Hypothalamus (tissue), 51 donors: Measurements from ENCODE around the gene ROPN1L.

ENCODE experiments used
- DNase-seq, 51 donors: peaks; one replicate each; lab custom pipeline; 2025; lab: John Stamatoyannopoulos, UW

Gene ROPN1L

GRCh38 chr5:10427201-10427600, 14.5 kb upstream of the ROPN1L start:
- no peak for DNase-seq

DNA sequence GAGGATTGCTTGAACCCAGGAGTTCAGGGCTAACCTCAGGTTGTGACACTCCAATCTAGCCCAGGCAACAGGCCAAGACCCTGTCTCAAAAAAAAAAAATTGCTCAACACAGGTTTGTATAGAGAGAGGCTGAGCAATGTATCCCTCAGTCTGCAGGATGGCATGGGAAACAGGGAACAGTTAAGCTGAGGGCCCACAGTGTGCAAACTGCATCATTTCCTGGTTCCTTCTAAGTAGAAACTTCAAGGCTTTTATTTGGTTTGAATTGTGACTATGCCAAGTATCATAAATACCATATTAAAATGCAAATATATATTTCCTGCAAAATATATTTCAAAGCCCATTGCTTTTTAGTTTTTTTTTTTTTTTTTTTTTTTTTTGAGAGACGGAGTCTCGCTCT, 13.7 kb upstream of the ROPN1L start:
- no peak for DNase-seq

GRCh38 chr5:10431415-10431814, 10.3 kb upstream of the ROPN1L start:
- no peak for DNase-seq

GRCh38 chr5:10432059-10433008, 9.3 kb upstream of the ROPN1L start:
- no peak for DNase-seq

DNA sequence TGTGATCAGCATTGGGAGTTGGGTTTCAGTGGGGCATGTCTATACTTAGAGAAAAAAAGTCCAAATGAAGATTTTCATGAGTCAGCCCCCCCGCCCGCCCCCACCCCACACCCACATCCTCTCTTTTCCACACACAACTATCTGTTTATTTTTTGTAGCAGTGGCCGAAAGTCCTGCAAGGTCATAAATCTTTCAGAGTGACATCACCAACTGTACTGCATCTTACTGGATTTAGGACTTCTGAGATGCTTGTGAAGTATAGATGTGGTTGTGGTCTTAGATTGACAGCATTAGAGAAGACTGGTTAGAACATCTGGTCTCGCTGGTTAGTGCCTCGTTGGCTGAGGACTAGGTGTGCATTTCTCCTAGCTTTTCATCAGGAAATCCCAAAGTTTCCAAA, 7.3 kb upstream of the ROPN1L start:
- no peak for DNase-seq

GRCh38 chr5:10438301-10438700, 3.4 kb upstream of the ROPN1L start:
- no peak for DNase-seq

- no peak for DNase-seq
Observed at GRCh38 chr5:10439692-10440091, 2.0 kb upstream of the ROPN1L start.

- DNase-seq = no peak
Observed at GRCh38 chr5:10440367-10440990, 1.2 kb upstream of the ROPN1L start.

DNA sequence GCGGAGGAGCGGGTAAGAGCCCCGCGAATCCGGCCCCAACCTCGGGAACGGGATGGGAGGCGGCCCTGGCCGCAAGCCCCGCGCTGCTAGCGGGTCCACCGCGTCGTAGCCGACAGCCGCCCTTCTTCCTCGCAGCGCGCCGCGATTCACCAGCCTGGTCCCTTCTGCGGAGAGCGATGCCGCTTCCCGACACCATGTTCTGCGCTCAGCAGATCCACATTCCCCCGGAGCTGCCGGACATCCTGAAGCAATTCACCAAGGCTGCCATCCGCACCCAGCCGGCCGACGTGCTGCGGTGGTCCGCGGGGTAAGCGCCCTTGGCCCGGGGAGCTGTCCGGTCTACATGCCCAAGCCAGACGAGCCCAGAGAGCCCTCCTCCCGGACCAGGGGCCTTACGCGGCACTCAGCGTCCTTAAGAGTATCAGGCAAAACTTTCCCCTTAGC, 335 bp downstream of the ROPN1L start:
- peak in 2 of 51 donors; percentile 42 to 78 for DNase-seq

GRCh38 chr5:10442576-10442975, 897 bp downstream of the ROPN1L start:
- DNase-seq = no peak

DNA sequence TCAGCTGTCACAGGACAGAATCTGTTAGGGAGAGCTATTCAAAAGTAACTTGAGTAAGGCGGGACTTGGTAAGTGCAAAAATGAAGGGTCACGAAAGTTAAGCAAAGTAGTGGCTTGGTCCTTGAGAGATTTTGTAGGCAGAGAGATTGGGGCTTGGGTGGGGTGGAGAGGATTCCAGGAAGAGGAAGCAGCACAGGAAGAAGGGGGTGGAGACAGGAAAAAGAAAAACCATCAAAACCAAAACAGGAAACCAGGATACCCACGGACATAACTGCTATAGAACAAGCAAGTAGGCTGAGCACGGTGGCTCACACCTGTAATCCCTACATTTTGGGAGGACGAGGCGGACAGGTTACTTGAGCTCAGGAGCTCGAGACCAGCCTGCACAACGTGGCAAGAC, 3.7 kb downstream of the ROPN1L start:
- DNase-seq = no peak

DNA sequence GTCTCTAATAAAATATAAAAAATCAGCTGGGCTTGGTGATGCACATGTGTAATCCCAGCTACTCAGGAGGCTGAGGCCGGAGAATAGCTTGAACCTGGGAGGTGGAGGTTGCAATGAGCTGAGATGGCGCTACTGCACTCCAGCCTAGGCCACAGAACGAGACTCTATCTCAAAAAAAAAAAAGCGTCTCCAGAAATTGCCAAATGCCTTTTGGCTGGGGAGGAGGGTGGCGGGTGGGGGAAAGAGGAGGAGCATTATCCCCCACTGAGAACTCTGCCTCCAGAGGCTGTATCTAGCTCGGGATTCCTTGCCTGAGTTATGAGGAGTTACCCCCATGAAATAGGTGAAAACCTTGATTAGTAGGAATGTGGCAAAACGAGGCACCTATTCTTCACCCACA, 4.8 kb downstream of the ROPN1L start:
- DNase-seq = no peak

GRCh38 chr5:10447041-10447440, 5.4 kb downstream of the ROPN1L start:
- DNase-seq = no peak

DNA sequence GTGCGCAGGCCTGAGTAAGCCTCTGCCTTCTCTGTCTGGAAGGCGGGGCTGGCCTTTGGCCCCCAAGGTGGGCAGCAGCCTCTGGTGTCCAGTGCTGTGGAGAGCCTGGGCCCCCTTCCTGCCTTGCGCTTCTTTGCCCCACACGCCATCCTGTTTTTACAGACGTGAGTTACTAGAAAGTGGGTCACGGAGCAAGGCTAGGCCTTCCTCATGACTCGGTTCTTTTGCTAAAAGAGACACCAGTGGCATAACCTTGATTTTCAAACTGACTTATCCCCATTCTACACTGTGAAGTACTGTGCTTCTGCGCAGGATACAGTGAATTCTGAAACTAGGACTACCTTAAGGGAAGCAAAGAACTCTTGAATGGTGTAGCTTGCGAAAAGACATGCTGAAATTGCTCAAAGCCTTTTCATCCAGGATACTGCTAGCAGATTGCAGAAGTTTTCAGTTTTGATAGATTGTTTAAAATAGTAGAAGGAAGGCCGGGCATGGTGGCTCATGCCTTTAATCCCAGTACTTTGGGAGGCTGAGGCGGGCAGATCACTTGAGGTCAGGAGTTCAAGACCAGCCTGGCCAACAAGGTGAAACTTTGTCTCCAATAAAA, 7.2 kb downstream of the ROPN1L start:
- no peak for DNase-seq

GRCh38 chr5:10451137-10451824, 9.6 kb downstream of the ROPN1L start:
- no peak for DNase-seq

- DNase-seq = peak in 12 of 51 donors; percentile 4 to 52 (median 17)
Observed at GRCh38 chr5:10452768-10453331, 11.2 kb downstream of the ROPN1L start.

DNA sequence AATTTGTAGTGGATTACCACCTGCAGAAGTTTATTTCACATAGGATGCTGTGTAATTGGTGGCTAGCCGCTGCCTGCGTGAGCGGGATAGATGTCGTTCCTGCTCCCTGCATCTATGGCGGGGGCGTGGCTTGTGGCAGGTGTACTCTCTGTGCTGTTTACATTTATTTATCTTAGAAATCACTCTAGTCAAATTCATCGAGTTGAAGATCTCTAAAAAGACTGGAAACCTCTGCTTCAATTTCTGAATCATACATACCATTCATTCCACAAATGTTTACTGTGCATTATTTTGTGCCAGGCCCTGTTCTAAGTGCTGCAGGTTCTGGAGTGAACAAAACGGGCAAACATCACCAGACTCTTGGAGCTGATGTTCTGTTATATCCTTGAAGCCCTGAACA, 11.9 kb downstream of the ROPN1L start:
- no peak for DNase-seq

GRCh38 chr5:10454591-10455276, 13.1 kb downstream of the ROPN1L start:
- DNase-seq = no peak

- DNase-seq = no peak
Observed at GRCh38 chr5:10455277-10455670, 13.6 kb downstream of the ROPN1L start.
